Cardiac fibroblast (primary cell): ENCODE results near the gene UGCG.
"Not testable (repeated sequence)": the region's sequence is repeated elsewhere in the genome, so short reads cannot be mapped to it uniquely, and the experiment has no call there.

Source experiments
- DNase-seq, 2 donors: peaks; one replicate each; pipeline versions ENCODE4 v3.0.0 to v3.0.0-alpha.2; 2010; ENCODE audit warnings: low read depth in 2 of 2
- H3K4me3 ChIP-seq, 2 donors: replicated peaks in 1 of 2; 1 replicate in 1 of 2; 2 replicates in 1 of 2; pipeline ENCODE4 v1.5.1; 2011; ENCODE audit warnings: low read depth in 2 of 2, low read length in 2 of 2, mild to moderate bottlenecking in 2 of 2, moderate library complexity in 1 of 2
- CTCF ChIP-seq: IDR thresholded peaks from one replicate; pipeline ENCODE4 v1.5.1; 2011; ENCODE audit warnings: low read depth, mild to moderate bottlenecking, low read length, inconsistent platforms

The UGCG gene

GRCh38 chr9:111890334-111890733 is 6.3 kb upstream of the UGCG start:
- DNase-seq: no peak
- H3K4me3 ChIP-seq: no peak overlapping the region
- no peak for TF ChIP-seq CTCF

- not testable (repeated sequence) for H3K4me3 ChIP-seq, DNase-seq
Measured at GRCh38 chr9:111890867-111891266, 5.7 kb upstream of the UGCG start.

GRCh38 chr9:111891910-111892499 is 4.6 kb upstream of the UGCG start:
- H3K4me3 ChIP-seq: no peak overlapping the region
- no peak for DNase-seq
- no peak for TF ChIP-seq CTCF

- DNase-seq: peak in 1 of 2 donors; percentile 54
- H3K4me3 ChIP-seq: peak overlapping the region; percentile 90 to 92
- no peak for TF ChIP-seq CTCF
Measured at GRCh38 chr9:111896942-111897600, 457 bp downstream of the UGCG start.

GRCh38 chr9:111897601-111898137 is 1.1 kb downstream of the UGCG start:
- peak overlapping the region; percentile 90 to 92 for H3K4me3 ChIP-seq
- peak; percentile 41 to 62 for DNase-seq
- no peak for TF ChIP-seq CTCF

GRCh38 chr9:111898331-111899096 is 1.9 kb downstream of the UGCG start:
- DNase-seq: peak; percentile 34 to 62
- no peak for TF ChIP-seq CTCF
- peak overlapping the region; percentile 90 to 92 for H3K4me3 ChIP-seq
